Keratinocyte (primary cell): ENCODE measurements around the gene PAX1.

ENCODE experiments used
- EZH2 ChIP-seq: IDR thresholded peaks from one replicate; pipeline ENCODE4 v1.6.1; 2012; ENCODE audit warnings: inconsistent platforms, mild to moderate bottlenecking, low read length, moderate library complexity
- TF ChIP-seq, protein P1 (sequence below), 3 experiments: IDR thresholded peaks in 1 of 3; conservative IDR thresholded peaks in 1 of 3; optimal IDR thresholded peaks in 1 of 3; 2 replicates in 2 of 3; 3 replicates in 1 of 3; pipeline versions ENCODE3 to v1.5.1; 2011; ENCODE audit warnings: low read length in 3 of 3, mild to moderate bottlenecking in 3 of 3, moderate library complexity in 2 of 3, control low read depth in 1 of 3, inconsistent platforms in 1 of 3; ENCODE audit not compliant: insufficient read depth in 2 of 3; ENCODE audit errors: extremely low read depth in 1 of 3

DNA sequence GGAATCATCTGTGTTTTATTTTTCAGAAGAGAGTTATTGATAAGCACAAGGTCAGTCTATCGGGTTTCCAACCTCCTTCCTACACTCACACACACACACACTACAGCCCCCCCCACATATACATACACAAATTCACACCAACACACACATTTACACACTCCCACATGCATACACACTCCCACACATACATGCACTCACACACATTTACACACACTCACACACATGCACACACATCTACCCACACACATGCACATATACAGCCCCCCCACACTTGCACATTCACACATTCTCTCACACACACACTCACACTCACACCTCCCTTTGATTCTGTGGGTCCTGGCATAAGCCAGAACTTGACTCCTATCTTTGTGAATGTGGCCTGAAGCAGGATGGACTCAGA lies 34.5 kb upstream of the PAX1 start:
- TF ChIP-seq, protein P1, sequence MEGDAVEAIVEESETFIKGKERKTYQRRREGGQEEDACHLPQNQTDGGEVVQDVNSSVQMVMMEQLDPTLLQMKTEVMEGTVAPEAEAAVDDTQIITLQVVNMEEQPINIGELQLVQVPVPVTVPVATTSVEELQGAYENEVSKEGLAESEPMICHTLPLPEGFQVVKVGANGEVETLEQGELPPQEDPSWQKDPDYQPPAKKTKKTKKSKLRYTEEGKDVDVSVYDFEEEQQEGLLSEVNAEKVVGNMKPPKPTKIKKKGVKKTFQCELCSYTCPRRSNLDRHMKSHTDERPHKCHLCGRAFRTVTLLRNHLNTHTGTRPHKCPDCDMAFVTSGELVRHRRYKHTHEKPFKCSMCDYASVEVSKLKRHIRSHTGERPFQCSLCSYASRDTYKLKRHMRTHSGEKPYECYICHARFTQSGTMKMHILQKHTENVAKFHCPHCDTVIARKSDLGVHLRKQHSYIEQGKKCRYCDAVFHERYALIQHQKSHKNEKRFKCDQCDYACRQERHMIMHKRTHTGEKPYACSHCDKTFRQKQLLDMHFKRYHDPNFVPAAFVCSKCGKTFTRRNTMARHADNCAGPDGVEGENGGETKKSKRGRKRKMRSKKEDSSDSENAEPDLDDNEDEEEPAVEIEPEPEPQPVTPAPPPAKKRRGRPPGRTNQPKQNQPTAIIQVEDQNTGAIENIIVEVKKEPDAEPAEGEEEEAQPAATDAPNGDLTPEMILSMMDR (optimal IDR thresholded peaks at IDR 0.05 in 1 of 3, IDR thresholded peaks at IDR 0.05 in 1 of 3, conservative IDR thresholded peaks at IDR 0.05 in 1 of 3; ENCODE audit: extremely low read depth in 1 of 3, insufficient read depth in 2 of 3, low read length in 3 of 3): no peak
- no peak for TF ChIP-seq EZH2
